ENCODE data around the gene AFAP1L1. TPM values are rescaled to one million over a fixed set of nuclear protein-coding genes. Genes with fewer than 3 reads are reported as not detected.

AFAP1L1 gene
- total and polyA plus RNA-seq, 2 of the 13 experiments (the other 11 are each of a cell fraction or from before 2014, with no cell fraction given) = 0.38 to 1.0 TPM

GRCh38 chr5:149309354-149309753, 37.7 kb downstream of the AFAP1L1 start (continued):
- TF ChIP-seq AFF4 (CRISPR knock-in tag; IDR thresholded peaks at IDR 0.05) (no peak), ZNF737 (CRISPR knock-in tag; IDR thresholded peaks at IDR 0.05; ENCODE audit: borderline replicate concordance) (no peak), POGK (CRISPR knock-in tag; conservative IDR thresholded peaks at IDR 0.05) (no peak), TRIM24 (CRISPR knock-in tag; IDR thresholded peaks at IDR 0.05) (no peak), PAX8 (CRISPR knock-in tag; IDR thresholded peaks at IDR 0.05; ENCODE audit: borderline replicate concordance) (no peak)

GRCh38 chr5:149310488-149310887, 38.8 kb downstream of the AFAP1L1 start:
- Histone ChIP-seq H3K36me3 (replicated peaks in 1 of 2; ENCODE audit: control insufficient read depth in 1 of 2, insufficient read depth in 2 of 2, low read length in 2 of 2) (no peaks in the 10 kb centered on the region), H3K27ac (ENCODE audit: extremely low read length, insufficient read depth, low read length) (no peak overlapping the region), H3K4me2 (ENCODE audit: low read depth, low read length) (no peak overlapping the region), H3K9ac (ENCODE audit: insufficient read depth, low read depth, low read length) (no peak overlapping the region), H3K79me2 (ENCODE audit: insufficient read depth, low read length) (no peaks in the 10 kb centered on the region), H3K4me3 (replicated peaks in 1 of 3; ENCODE audit: insufficient read depth in 1 of 3, low read depth in 2 of 3, low read length in 3 of 3) (no peak overlapping the region), H2AFZ (ENCODE audit: low read length) (no peak overlapping the region), H3K9me3 (ENCODE audit: low read length) (no peaks in the 10 kb centered on the region), H4K20me1 (ENCODE audit: insufficient read depth, low read length) (no peaks in the 10 kb centered on the region), H3K27me3 (ENCODE audit: control insufficient read depth in 1 of 2, insufficient read depth in 2 of 2, low read length in 2 of 2) (no peaks in the 10 kb centered on the region; a peak in 1 of 5 replicates), H3K4me1 (ENCODE audit: insufficient read depth, low read length) (no peaks in the 10 kb centered on the region)
- whole genome bisulfite sequencing (ENCODE audit: low lambda C conversion rate) = 59% methylated on average over 4 of the region's 4 CpGs
- no TSS peak for BruUV-seq (replicated peaks)
- in situ Hi-C loops (cut with HindIII; ENCODE audit: extremely low pct_ligation_motif_present, low pct_unique_long_range_greater_than_20kb) (no loop called here), intact Hi-C loops (cut with micrococcal nuclease; ENCODE audit: unreplicated experiment) (no loop called here)
- POLR2A ChIA-PET = no interaction called here
- FAIRE-seq (no peak), ATAC-seq (no peak), DNase-seq (ENCODE audit: low spot score) (no peak)
- CTCF ChIA-PET (ENCODE audit: low intra/inter-chr PET ratio, low total read pairs) = no interaction called here
- no peak for TF ChIP-seq ZNF142 (CRISPR knock-in tag; IDR thresholded peaks at IDR 0.05)
- TF ChIP-seq ZSCAN29 (CRISPR knock-in tag; conservative IDR thresholded peaks at IDR 0.05) = no peak
- TF ChIP-seq RXRA (CRISPR knock-in tag; IDR thresholded peaks at IDR 0.05) = no peak
- no peak for TF ChIP-seq YEATS4 (CRISPR knock-in tag; IDR thresholded peaks at IDR 0.05; ENCODE audit: borderline replicate concordance)
- TF ChIP-seq KLF15 (CRISPR knock-in tag; IDR thresholded peaks at IDR 0.05; ENCODE audit: borderline replicate concordance) = no peak
- TF ChIP-seq ASH2L (IDR thresholded peaks at IDR 0.05; ENCODE audit: insufficient read length, low read depth, low read length) = no peak
- TF ChIP-seq ZNF33B (CRISPR knock-in tag; IDR thresholded peaks at IDR 0.05) = no peak
- no peak for TF ChIP-seq FOXK2 (IDR thresholded peaks at IDR 0.05)

Data from HepG2 (cell line).